Right hindlimb (tissue), 1 donor: ENCODE results near the gene EVPLL.
"Not testable (repeated sequence)": the region's sequence is repeated elsewhere in the genome, so short reads cannot be mapped to it uniquely, and the experiment has no call there.

ENCODE experiments used
- DNase-seq: peaks from one replicate; pipeline ENCODE4 v3.0.0-alpha.2; 2018

EVPLL gene

GRCh38 chr17:18379246-18380146 is 1.9 kb downstream of the EVPLL start:
- no peak for DNase-seq

- DNase-seq: no peak
Measured at GRCh38 chr17:18380471-18381157, 3.0 kb downstream of the EVPLL start.

- no peak for DNase-seq
Measured at GRCh38 chr17:18381158-18381952, 3.8 kb downstream of the EVPLL start.

GRCh38 chr17:18381953-18382245 is 4.3 kb downstream of the EVPLL start:
- DNase-seq: no peak

- no peak for DNase-seq
Measured at GRCh38 chr17:18382441-18383078, 5.0 kb downstream of the EVPLL start.

GRCh38 chr17:18383079-18383481 is 5.5 kb downstream of the EVPLL start:
- not testable (repeated sequence) for DNase-seq

GRCh38 chr17:18384271-18384670 is 6.7 kb downstream of the EVPLL start:
- DNase-seq: not testable (repeated sequence)

GRCh38 chr17:18387583-18387982 is 10.0 kb downstream of the EVPLL start:
- DNase-seq: not testable (repeated sequence)

GRCh38 chr17:18388266-18388665 is 10.7 kb downstream of the EVPLL start:
- DNase-seq: not testable (repeated sequence)

- not testable (repeated sequence) for DNase-seq
Measured at GRCh38 chr17:18388728-18389127, 11.2 kb downstream of the EVPLL start.

- not testable (repeated sequence) for DNase-seq
Measured at GRCh38 chr17:18401872-18402590, 24.5 kb downstream of the EVPLL start.

- not testable (repeated sequence) for DNase-seq
Measured at GRCh38 chr17:18403166-18403565, 25.6 kb downstream of the EVPLL start.

GRCh38 chr17:18403604-18404003 is 26.0 kb downstream of the EVPLL start:
- DNase-seq: not testable (repeated sequence)

GRCh38 chr17:18408906-18409305 is 31.3 kb downstream of the EVPLL start:
- DNase-seq: not testable (repeated sequence)

GRCh38 chr17:18409321-18409720 is 31.7 kb downstream of the EVPLL start:
- DNase-seq: not testable (repeated sequence)

GRCh38 chr17:18410736-18411135 is 33.2 kb downstream of the EVPLL start:
- peak; percentile 66 for DNase-seq

GRCh38 chr17:18411377-18411864 is 33.8 kb downstream of the EVPLL start:
- peak; percentile 83 for DNase-seq

- DNase-seq: not testable (repeated sequence)
Measured at GRCh38 chr17:18412001-18412538, 34.5 kb downstream of the EVPLL start.

GRCh38 chr17:18421521-18421920 is 43.9 kb downstream of the EVPLL start:
- not testable (repeated sequence) for DNase-seq

- DNase-seq: not testable (repeated sequence)
Measured at GRCh38 chr17:18422464-18422863, 44.9 kb downstream of the EVPLL start.

GRCh38 chr17:18423015-18423414 is 45.4 kb downstream of the EVPLL start:
- DNase-seq: not testable (repeated sequence)
